ENCODE measurements around the gene TBX5. TPM values are rescaled to one million over a fixed set of nuclear protein-coding genes. Genes with fewer than 3 reads are reported as not detected.

Gene TBX5
- total and polyA plus RNA-seq, 2 donors from 2014 or later, result not detected

- Histone ChIP-seq H3K9ac (ENCODE audit: low read length in 3 of 3) (no peak overlapping the region), H3K9me3 (ENCODE audit: control insufficient read depth in 2 of 3, insufficient read depth in 1 of 3, low read length in 3 of 3) (no peaks in the 10 kb centered on the region), H3K4me1 (ENCODE audit: control insufficient read depth in 2 of 3, insufficient read depth in 2 of 3, low read depth in 1 of 3, low read length in 3 of 3) (no peaks in the 10 kb centered on the region), H3K27me3 (ENCODE audit: control insufficient read depth, insufficient read depth, low read length) (peaks cover 79% of the 10 kb centered on the region), H3K4me3 (ENCODE audit: low read length in 3 of 3) (no peak overlapping the region), H3K27ac (ENCODE audit: low read depth in 2 of 2, low read length in 2 of 2) (no peak overlapping the region), H3K36me3 (ENCODE audit: control insufficient read depth in 2 of 3, insufficient read depth in 3 of 3, low read length in 3 of 3) (no peaks in the 10 kb centered on the region)
- no peak for FAIRE-seq
- intact Hi-C loops (cut with DNase I), result no loop called here
- TF ChIP-seq CTCF (IDR thresholded peaks at IDR 0.05; ENCODE audit: borderline replicate concordance, extremely low read depth, insufficient read depth), result no peak
- no peak for DNase-seq
These were observed 4.4 kb downstream of the TBX5 start for GRCh38 chr12:114401328-114402083.

DNA sequence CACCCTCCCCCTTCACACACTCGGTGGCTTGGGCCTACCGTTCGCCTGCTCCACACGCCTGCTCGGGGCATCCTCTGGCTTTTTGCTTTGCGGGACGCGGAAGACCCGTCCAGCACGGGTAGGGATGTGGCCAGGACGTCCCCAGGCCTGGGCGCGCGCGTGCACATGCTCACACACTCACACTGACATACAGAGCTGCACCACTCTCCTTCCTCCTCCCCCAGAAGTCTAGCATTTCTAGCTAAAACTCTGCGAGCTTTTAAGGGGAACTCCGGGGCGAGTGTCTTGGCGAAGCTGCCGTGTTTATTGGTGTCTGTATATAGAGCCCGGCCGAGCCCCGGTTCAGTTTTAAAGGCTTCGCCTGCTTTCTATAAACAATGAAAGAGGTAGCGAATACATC lies 5.0 kb downstream of the TBX5 start:
- H3K4me3 ChIP-seq (ENCODE audit: low read length in 3 of 3), result no peak overlapping the region
- DNase-seq, result peak in 2 of 5 donors; percentile 46 to 75

GRCh38 chr12:114400361-114400811 lies 5.6 kb downstream of the TBX5 start:
- intact Hi-C loops (cut with DNase I), result no loop called here
- Histone ChIP-seq H3K4me1 (ENCODE audit: control insufficient read depth in 2 of 3, insufficient read depth in 2 of 3, low read depth in 1 of 3, low read length in 3 of 3) (no peaks in the 10 kb centered on the region), H3K27me3 (ENCODE audit: control insufficient read depth, insufficient read depth, low read length) (peaks cover 80% of the 10 kb centered on the region), H3K9me3 (ENCODE audit: control insufficient read depth in 2 of 3, insufficient read depth in 1 of 3, low read length in 3 of 3) (no peaks in the 10 kb centered on the region), H3K36me3 (ENCODE audit: control insufficient read depth in 2 of 3, insufficient read depth in 3 of 3, low read length in 3 of 3) (no peaks in the 10 kb centered on the region), H3K4me3 (ENCODE audit: low read length in 3 of 3) (no peak overlapping the region), H3K9ac (ENCODE audit: low read length in 3 of 3) (no peak overlapping the region), H3K27ac (ENCODE audit: low read depth in 2 of 2, low read length in 2 of 2) (no peak overlapping the region)
- no peak for TF ChIP-seq CTCF (IDR thresholded peaks at IDR 0.05; ENCODE audit: borderline replicate concordance, extremely low read depth, insufficient read depth)
- DNase-seq, result no peak
- FAIRE-seq, result no peak

More for the DNA sequence above, 5.0 kb downstream of the TBX5 start:
- no peaks in the 10 kb centered on the region for H3K4me1 ChIP-seq (ENCODE audit: control insufficient read depth in 2 of 3, insufficient read depth in 2 of 3, low read depth in 1 of 3, low read length in 3 of 3)
- no peak for TF ChIP-seq CTCF (IDR thresholded peaks at IDR 0.05; ENCODE audit: borderline replicate concordance, extremely low read depth, insufficient read depth)
- intact Hi-C loops (cut with DNase I), result no loop called here
- no peaks in the 10 kb centered on the region for H3K9me3 ChIP-seq (ENCODE audit: control insufficient read depth in 2 of 3, insufficient read depth in 1 of 3, low read length in 3 of 3)
- H3K36me3 ChIP-seq (ENCODE audit: control insufficient read depth in 2 of 3, insufficient read depth in 3 of 3, low read length in 3 of 3), result no peaks in the 10 kb centered on the region
- H3K27me3 ChIP-seq (ENCODE audit: control insufficient read depth, insufficient read depth, low read length), result peaks cover 79% of the 10 kb centered on the region
- H3K27ac ChIP-seq (ENCODE audit: low read depth in 2 of 2, low read length in 2 of 2), result no peak overlapping the region
- no peak for FAIRE-seq
- no peak overlapping the region for H3K9ac ChIP-seq (ENCODE audit: low read length in 3 of 3)
